Activated CD4-positive, alpha-beta T cell treated with anti-CD3 and anti-CD28 coated beads, Interleukin-2, amount 50 U/mL, for 24 hours (primary cell): ENCODE data around the gene PLTP.

ENCODE experiments used
- DNase-seq, 2 donors: peaks; one replicate each; pipeline ENCODE4 v3.0.0-alpha.2; 2020; ENCODE audit warnings: low read depth in 1 of 2, low spot score in 1 of 2

The PLTP gene

GRCh38 chr20:45850926-45851325 is 61.0 kb downstream of the PLTP start:
- DNase-seq, result no peak

GRCh38 chr20:45850238-45850637 is 61.7 kb downstream of the PLTP start:
- DNase-seq, result no peak

GRCh38 chr20:45848969-45849582 is 62.9 kb downstream of the PLTP start:
- no peak for DNase-seq
